Osteocyte (in vitro differentiated cells): ENCODE results near the gene ACO1. TPM values are rescaled to one million over a fixed set of nuclear protein-coding genes. Genes with fewer than 3 reads are reported as not detected.

Source experiments
- DNase-seq: peaks from one replicate; pipeline ENCODE4 v3.0.0; 2021; ENCODE audit warnings: mixed read lengths; ENCODE audit not compliant: unreplicated experiment; ENCODE audit errors: extremely low spot score
- H3K27ac Mint-ChIP-seq: one replicate; pipeline ENCODE4 v1.8.0; 2021; ENCODE audit warnings: mild to moderate bottlenecking, mixed read lengths; ENCODE audit not compliant: unreplicated experiment
- H3K27me3 Mint-ChIP-seq: one replicate; pipeline ENCODE4 v1.8.0; 2021; ENCODE audit warnings: mixed read lengths; ENCODE audit not compliant: unreplicated experiment
- H3K36me3 Mint-ChIP-seq: one replicate; pipeline ENCODE4 v1.8.0; 2021; ENCODE audit warnings: mixed read lengths; ENCODE audit not compliant: unreplicated experiment
- H3K4me1 Mint-ChIP-seq: one replicate; pipeline ENCODE4 v1.8.0; 2021; ENCODE audit warnings: mixed read lengths; ENCODE audit not compliant: unreplicated experiment
- H3K4me3 Mint-ChIP-seq: one replicate; pipeline ENCODE4 v1.8.0; 2021; ENCODE audit warnings: mild to moderate bottlenecking, moderate library complexity, mixed read lengths; ENCODE audit not compliant: unreplicated experiment
- H3K9me3 Mint-ChIP-seq: one replicate; pipeline ENCODE4 v1.8.0; 2021; ENCODE audit warnings: mixed read lengths; ENCODE audit not compliant: unreplicated experiment
- CTCF ChIP-seq: fragments of 200-600 bp; sonication (generic); IDR thresholded peaks from 2 replicates; pipeline ENCODE4 v1.5.0; 2021; ENCODE audit warnings: antibody characterized with exemption, mild to moderate bottlenecking, moderate library complexity
- total RNA-seq: library from RNA; stranded (reverse); gene quantifications from 2 replicates; pipeline ENCODE4 v1.2.1, GENCODE V29; 2021

The ACO1 gene
- total RNA-seq, 1 donor from 2014 or later, result 42.0 TPM

- Mint-ChIP-seq H3K27ac (no peak overlapping the region), H3K4me3 (no peak overlapping the region), H3K4me1 (peaks cover 5% of the 10 kb centered on the region), H3K27me3 (no peaks in the 10 kb centered on the region), H3K9me3 (peaks cover 8% of the 10 kb centered on the region), H3K36me3 (peaks cover 36% of the 10 kb centered on the region)
- no peak for DNase-seq
- TF ChIP-seq CTCF, result no peak
Measured at GRCh38 chr9:32497921-32498320, 113.5 kb downstream of the ACO1 start.

- Mint-ChIP-seq H3K9me3 (peaks cover 8% of the 10 kb centered on the region), H3K27ac (peak overlapping the region; percentile 15), H3K4me3 (no peak overlapping the region), H3K27me3 (no peaks in the 10 kb centered on the region), H3K4me1 (peaks cover 5% of the 10 kb centered on the region), H3K36me3 (peaks cover 28% of the 10 kb centered on the region)
- TF ChIP-seq CTCF, result no peak
- no peak for DNase-seq
Measured at GRCh38 chr9:32500768-32501167, 116.3 kb downstream of the ACO1 start.

- Mint-ChIP-seq H3K27ac (no peak overlapping the region), H3K9me3 (peaks cover 8% of the 10 kb centered on the region), H3K4me3 (no peak overlapping the region), H3K36me3 (peaks cover 18% of the 10 kb centered on the region), H3K27me3 (no peaks in the 10 kb centered on the region), H3K4me1 (peaks cover 5% of the 10 kb centered on the region)
- no peak for DNase-seq
- TF ChIP-seq CTCF, result no peak
Measured at GRCh38 chr9:32501868-32502267, 117.4 kb downstream of the ACO1 start.

- Mint-ChIP-seq H3K4me3 (no peak overlapping the region), H3K27me3 (no peaks in the 10 kb centered on the region), H3K36me3 (peaks cover 13% of the 10 kb centered on the region), H3K9me3 (peaks cover 8% of the 10 kb centered on the region), H3K27ac (no peak overlapping the region), H3K4me1 (peaks cover 5% of the 10 kb centered on the region)
- no peak for DNase-seq
- TF ChIP-seq CTCF, result no peak
Measured at GRCh38 chr9:32502464-32502863, 118.0 kb downstream of the ACO1 start.

GRCh38 chr9:32503008-32503407 is 118.6 kb downstream of the ACO1 start:
- H3K36me3 Mint-ChIP-seq, result peaks cover 13% of the 10 kb centered on the region
- no peak for TF ChIP-seq CTCF
- peaks cover 5% of the 10 kb centered on the region for H3K4me1 Mint-ChIP-seq
- H3K27ac Mint-ChIP-seq, result peak overlapping the region; percentile 32
- no peak overlapping the region for H3K4me3 Mint-ChIP-seq
- no peaks in the 10 kb centered on the region for H3K27me3 Mint-ChIP-seq
- DNase-seq, result no peak
- H3K9me3 Mint-ChIP-seq, result peaks cover 8% of the 10 kb centered on the region

Other genes starting within 250 kb of the ACO1 start
- gene RIGI, start 141.6 kb downstream of the ACO1 start, total RNA-seq, result 8.7 and 9.8 TPM in 2 replicates
- 13.4 and 14.6 TPM in 2 replicates for gene SMIM27, start 167.7 kb downstream of the ACO1 start, total RNA-seq
- gene TOPORS, start 167.9 kb downstream of the ACO1 start, total RNA-seq, result 17.8 and 18.4 TPM in 2 replicates
- 47.6 and 49.8 TPM in 2 replicates for gene NDUFB6, start 188.5 kb downstream of the ACO1 start, total RNA-seq